Uterus (tissue), 2 donors: ENCODE measurements around the gene DPP6.

ENCODE experiments used
- CTCF ChIP-seq, 4 experiments: fragments of 200-600 bp in 2 of 4; fragments of 450-650 bp in 2 of 4; sonication (generic) in 2 of 4; IDR thresholded peaks; one replicate each; pipeline ENCODE4 v1.5.1; 2016 to 2019; ENCODE audit warnings: antibody characterized with exemption in 4 of 4, mild to moderate bottlenecking in 2 of 4, moderate library complexity in 1 of 4
- POLR2A ChIP-seq, 2 donors: fragments of 450-650 bp; IDR thresholded peaks; one replicate each; pipeline ENCODE4 v1.6.1; 2016; ENCODE audit warnings: antibody characterized with exemption in 2 of 2, mild to moderate bottlenecking in 1 of 2, moderate library complexity in 1 of 2

- TF ChIP-seq CTCF (IDR thresholded peaks at IDR 0.05) = no peak
- TF ChIP-seq POLR2A (IDR thresholded peaks at IDR 0.05) = no peak
Measured at GRCh38 chr7:154696556-154696955, 644.4 kb downstream of the DPP6 start.
